ENCODE measurements around the gene ZMYM5.

- TF ChIP-seq CTCF (IDR thresholded peaks at IDR 0.05) (no peak), EP300 (IDR thresholded peaks at IDR 0.05) (no peak)
Observed at GRCh38 chr13:19810151-19810550, 53.3 kb downstream of the ZMYM5 start.
